H1 (cell line): ENCODE measurements around the gene ATP1A3. TPM values are rescaled to one million over a fixed set of nuclear protein-coding genes. Genes with fewer than 3 reads are reported as not detected.

Experiments
- CEBPB ChIP-seq: IDR thresholded peaks from 2 replicates; pipeline ENCODE4 v1.6.1; 2012; ENCODE audit warnings: low read depth, low read length
- NRF1 ChIP-seq: IDR thresholded peaks from 2 replicates; pipeline ENCODE4 v1.6.1; 2011; ENCODE audit warnings: mild to moderate bottlenecking, low read depth, low read length, improper control_type of control experiment
- polyA plus RNA-seq, 7 experiments: library from polyadenylated mRNA; depleted of rRNA in 3 of 7; stranded (reverse) in 5 of 7; unstranded in 2 of 7; fragments of >200 nt in 5 of 7; fragments of 200-250 nt in 2 of 7; gene quantifications; 1 replicate in 5 of 7; 2 replicates in 1 of 7; 4 replicates in 1 of 7; pipeline versions ENCODE4 v1.2.1 to v1.2.3, GENCODE V29; 2011 to 2013; ENCODE audit warnings: missing spikeins in 2 of 7, mixed read lengths in 2 of 7
- total RNA-seq: library from RNA; stranded (reverse); fragmentation: NEBNext Ultra II Directional; extraction: Animal tissue kit (Norgen Biotek cat#: 25700); gene quantifications from 2 replicates; pipeline ENCODE4 v1.2.1, GENCODE V29; 2021
- TF ChIP-seq, protein P1 (sequence below): IDR thresholded peaks from 2 replicates; pipeline ENCODE4 v1.6.1; 2012; ENCODE audit warnings: inconsistent platforms
- TF ChIP-seq, protein P2 (sequence below): IDR thresholded peaks from 2 replicates; pipeline ENCODE4 v1.6.1; 2011; ENCODE audit warnings: low read length, improper control_type of control experiment

Gene ATP1A3
- total and polyA plus RNA-seq, 2 of the 8 experiments (the other 6 are each of a cell fraction or from before 2014, with no cell fraction given): 11.1 to 41.2 TPM

- no peak for TF ChIP-seq CEBPB
- TF ChIP-seq, protein P1, sequence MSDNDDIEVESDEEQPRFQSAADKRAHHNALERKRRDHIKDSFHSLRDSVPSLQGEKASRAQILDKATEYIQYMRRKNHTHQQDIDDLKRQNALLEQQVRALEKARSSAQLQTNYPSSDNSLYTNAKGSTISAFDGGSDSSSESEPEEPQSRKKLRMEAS: no peak
- TF ChIP-seq, protein P2, sequence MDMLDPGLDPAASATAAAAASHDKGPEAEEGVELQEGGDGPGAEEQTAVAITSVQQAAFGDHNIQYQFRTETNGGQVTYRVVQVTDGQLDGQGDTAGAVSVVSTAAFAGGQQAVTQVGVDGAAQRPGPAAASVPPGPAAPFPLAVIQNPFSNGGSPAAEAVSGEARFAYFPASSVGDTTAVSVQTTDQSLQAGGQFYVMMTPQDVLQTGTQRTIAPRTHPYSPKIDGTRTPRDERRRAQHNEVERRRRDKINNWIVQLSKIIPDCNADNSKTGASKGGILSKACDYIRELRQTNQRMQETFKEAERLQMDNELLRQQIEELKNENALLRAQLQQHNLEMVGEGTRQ: no peak
- TF ChIP-seq NRF1: no peak
These were observed 46.9 kb downstream of the ATP1A3 start (continued) for GRCh38 chr19:41947091-41947490.
